CD14-positive monocyte (primary cell): Measurements from ENCODE around the gene FNDC3B. TPM values are rescaled to one million over a fixed set of nuclear protein-coding genes. Genes with fewer than 3 reads are reported as not detected.

Source experiments
- DNase-seq, 3 donors: peaks; one replicate each; pipeline ENCODE4 v3.0.0-alpha.2; 2011 to 2022
- H2AFZ ChIP-seq: 2 replicates; pipeline ENCODE4 v1.6.0; 2012; ENCODE audit warnings: mild to moderate bottlenecking, low read depth, low read length, inconsistent platforms; ENCODE audit not compliant: insufficient read depth, poor library complexity, severe bottlenecking
- H3K27ac ChIP-seq, 2 donors: 1 replicate in 1 of 2; 2 replicates in 1 of 2; pipeline ENCODE4 v1.5.1; 2012 to 2013; ENCODE audit warnings: low read length in 2 of 2, control low read depth in 1 of 2, inconsistent platforms in 1 of 2, low read depth in 1 of 2, mild to moderate bottlenecking in 1 of 2
- H3K27me3 ChIP-seq, 2 donors: one replicate each; pipeline versions ENCODE4 v1.6.0 to v1.6.1; 2011 to 2013; ENCODE audit warnings: low read length in 2 of 2; ENCODE audit not compliant: control insufficient read depth in 2 of 2, insufficient read depth in 2 of 2
- H3K36me3 ChIP-seq, 2 donors: replicated peaks in 1 of 2; 1 replicate in 1 of 2; 2 replicates in 1 of 2; pipeline versions ENCODE4 v1.5.1 to v1.6.1; 2012 to 2013; ENCODE audit warnings: low read length in 2 of 2, control low read depth in 1 of 2, inconsistent platforms in 1 of 2, mild to moderate bottlenecking in 1 of 2; ENCODE audit not compliant: insufficient read depth in 2 of 2, control insufficient read depth in 1 of 2
- H3K4me1 ChIP-seq, 2 donors: 1 replicate in 1 of 2; 2 replicates in 1 of 2; pipeline versions ENCODE4 v1.5.1 to v1.6.1; 2012 to 2013; ENCODE audit warnings: low read length in 2 of 2, control low read depth in 1 of 2, inconsistent platforms in 1 of 2, mild to moderate bottlenecking in 1 of 2, moderate library complexity in 1 of 2; ENCODE audit not compliant: insufficient read depth in 2 of 2, control insufficient read depth in 1 of 2
- H3K4me2 ChIP-seq: replicated peaks from 2 replicates; pipeline ENCODE3; 2012; ENCODE audit warnings: low read length, moderate library complexity, mild to moderate bottlenecking; ENCODE audit not compliant: poor library complexity, severe bottlenecking; ENCODE audit errors: extremely low read depth
- H3K4me3 ChIP-seq, 3 experiments: fragments of 200-600 bp in 1 of 3; sonication (generic) in 1 of 3; replicated peaks in 1 of 3; 1 replicate in 2 of 3; 2 replicates in 1 of 3; pipeline ENCODE4 v1.5.1; 2011 to 2013; ENCODE audit warnings: low read length in 3 of 3, mild to moderate bottlenecking in 3 of 3, control low read depth in 2 of 3, low read depth in 2 of 3, inconsistent platforms in 1 of 3, moderate library complexity in 1 of 3
- H3K79me2 ChIP-seq: 2 replicates; pipeline ENCODE4 v1.6.0; 2012; ENCODE audit warnings: mild to moderate bottlenecking, control low read depth, inconsistent platforms, low read length, moderate library complexity; ENCODE audit not compliant: insufficient read depth
- H3K9ac ChIP-seq: 2 replicates; pipeline ENCODE4 v1.6.0; 2017; ENCODE audit warnings: low read length, mild to moderate bottlenecking; ENCODE audit not compliant: insufficient read depth, poor library complexity, severe bottlenecking
- H3K9me3 ChIP-seq, 2 donors: replicated peaks in 1 of 2; 1 replicate in 1 of 2; 2 replicates in 1 of 2; pipeline versions ENCODE4 v1.5.1 to v1.6.1; 2012 to 2013; ENCODE audit warnings: low read length in 2 of 2, control low read depth in 1 of 2; ENCODE audit not compliant: control insufficient read depth in 1 of 2, insufficient read depth in 1 of 2
- H4K20me1 ChIP-seq: 2 replicates; pipeline ENCODE4 v1.6.0; 2012; ENCODE audit warnings: mild to moderate bottlenecking, low read length, control low read depth, moderate library complexity; ENCODE audit not compliant: insufficient read depth
- H3K27ac Mint-ChIP-seq, 7 donors: one replicate each; pipeline ENCODE4 v1.8.0; 2020; ENCODE audit warnings: mild to moderate bottlenecking in 7 of 7, mixed read lengths in 7 of 7, moderate library complexity in 6 of 7, inconsistent platforms in 2 of 7
- H3K27me3 Mint-ChIP-seq, 3 donors: one replicate each; pipeline ENCODE4 v1.8.0; 2021 to 2022; ENCODE audit warnings: low read depth in 3 of 3, mild to moderate bottlenecking in 3 of 3, mixed read lengths in 3 of 3, moderate library complexity in 3 of 3, inconsistent platforms in 1 of 3
- H3K36me3 Mint-ChIP-seq, 2 donors: one replicate each; pipeline ENCODE4 v1.8.0; 2020; ENCODE audit warnings: mixed read lengths in 2 of 2, inconsistent platforms in 1 of 2, mild to moderate bottlenecking in 1 of 2
- H3K4me1 Mint-ChIP-seq: one replicate; pipeline ENCODE4 v1.8.0; 2020; ENCODE audit warnings: mild to moderate bottlenecking, mixed read lengths
- H3K4me3 Mint-ChIP-seq, 2 donors: one replicate each; pipeline ENCODE4 v1.8.0; 2020; ENCODE audit warnings: mild to moderate bottlenecking in 2 of 2, mixed read lengths in 2 of 2, moderate library complexity in 1 of 2
- H3K9me3 Mint-ChIP-seq, 7 donors: one replicate each; pipeline ENCODE4 v1.8.0; 2020 to 2022; ENCODE audit warnings: mixed read lengths in 7 of 7, mild to moderate bottlenecking in 6 of 7, moderate library complexity in 6 of 7, inconsistent platforms in 2 of 7
- CTCF ChIP-seq: fragments of 200-600 bp; IDR thresholded peaks from one replicate; pipeline ENCODE4 v1.8.0; 2022; ENCODE audit warnings: antibody characterized with exemption, mild to moderate bottlenecking
- WGBS: methylation state at CpG from one replicate; pipeline ENCODE4 v1.1.5; 2013; ENCODE audit warnings: missing lambda C conversion rate; ENCODE audit not compliant: insufficient coverage; 5-methylcytosine and 5-hydroxymethylcytosine counted together
- intact Hi-C, 2 donors: fragments of 100-400 bp; cut with micrococcal nuclease; formaldehyde crosslinking; loops; one replicate each; pipeline versions ENCODE4 v1.15.0 to v1.15.1; 2023
- polyA plus RNA-seq, 3 donors: library from polyadenylated mRNA; depleted of rRNA in 1 of 3; unstranded in 2 of 3; stranded (reverse) in 1 of 3; fragments of 300-500 nt in 2 of 3; fragments of >200 nt in 1 of 3; fragmentation: Illumina TruSeq in 2 of 3; gene quantifications; 1 replicate in 2 of 3; 2 replicates in 1 of 3; pipeline ENCODE4 v1.2.3, GENCODE V29; 2012 to 2021

FNDC3B gene
- polyA plus RNA-seq, 3 donors, result 19.6 to 36.1 (median 25.7) TPM

DNA sequence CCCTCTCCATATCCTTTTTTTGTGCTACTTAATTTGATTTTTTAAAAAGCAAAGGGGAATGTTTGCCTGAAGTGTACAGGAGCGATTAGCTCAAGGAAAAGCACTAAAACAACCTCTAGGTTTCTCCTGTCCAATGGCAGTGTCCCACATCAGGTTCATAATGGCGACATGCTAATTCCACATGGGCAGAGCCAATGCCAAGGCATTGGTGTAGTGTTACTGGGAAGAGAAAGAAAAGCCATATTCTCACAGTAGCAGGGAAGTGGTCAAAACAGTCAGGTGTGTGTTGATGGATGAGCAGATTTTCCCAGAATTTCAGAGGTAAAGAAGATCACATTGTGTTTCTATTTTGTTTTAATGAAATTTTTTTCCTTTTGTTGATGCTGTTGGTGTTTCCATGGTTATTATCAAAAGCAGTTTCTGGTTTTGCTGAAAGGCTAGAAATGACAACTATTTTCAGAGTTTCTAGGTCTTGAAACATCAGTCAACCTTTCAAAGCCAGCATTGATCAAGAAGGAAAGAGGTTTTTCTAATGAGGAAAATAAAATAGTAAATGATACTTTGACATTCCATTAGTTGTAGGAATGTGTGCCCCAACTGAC is 65.2 kb downstream of the FNDC3B start:
- H3K79me2 ChIP-seq, result peaks cover 94% of the 10 kb centered on the region
- intact Hi-C loops, result loop anchor here in 1 of 2 donors (5.0 kb wide), 2 partner anchors 32 to 62 kb away; no protein-coding TSS in a partner anchor
- no peak overlapping the region for H3K4me3 ChIP-seq
- H3K9ac ChIP-seq, result no peak overlapping the region
- Mint-ChIP-seq H3K36me3 (peaks cover 6 to 10% of the 10 kb centered on the region in 2 donors), H3K9me3 (no peaks in the 10 kb centered on the region), H3K27ac (peak overlapping the region in 2 of 7 donors; percentile 21 to 44), H3K4me3 (no peak overlapping the region), H3K4me1 (peaks cover 82% of the 10 kb centered on the region), H3K27me3 (no peaks in the 10 kb centered on the region)
- no peaks in the 10 kb centered on the region for H3K9me3 ChIP-seq
- no peak overlapping the region for H2AFZ ChIP-seq
- H3K4me1 ChIP-seq, result peaks cover 59 to 75% of the 10 kb centered on the region in 2 donors
- no peak for DNase-seq
- WGBS, result 100% methylated on average over 1 of the region's 2 CpGs
- H3K36me3 ChIP-seq, result no peaks in the 10 kb centered on the region
- H3K4me2 ChIP-seq, result no peak overlapping the region
- H4K20me1 ChIP-seq, result peaks cover 79% of the 10 kb centered on the region
- H3K27me3 ChIP-seq, result no peaks in the 10 kb centered on the region
- no peak for TF ChIP-seq CTCF
- no peak overlapping the region for H3K27ac ChIP-seq

DNA sequence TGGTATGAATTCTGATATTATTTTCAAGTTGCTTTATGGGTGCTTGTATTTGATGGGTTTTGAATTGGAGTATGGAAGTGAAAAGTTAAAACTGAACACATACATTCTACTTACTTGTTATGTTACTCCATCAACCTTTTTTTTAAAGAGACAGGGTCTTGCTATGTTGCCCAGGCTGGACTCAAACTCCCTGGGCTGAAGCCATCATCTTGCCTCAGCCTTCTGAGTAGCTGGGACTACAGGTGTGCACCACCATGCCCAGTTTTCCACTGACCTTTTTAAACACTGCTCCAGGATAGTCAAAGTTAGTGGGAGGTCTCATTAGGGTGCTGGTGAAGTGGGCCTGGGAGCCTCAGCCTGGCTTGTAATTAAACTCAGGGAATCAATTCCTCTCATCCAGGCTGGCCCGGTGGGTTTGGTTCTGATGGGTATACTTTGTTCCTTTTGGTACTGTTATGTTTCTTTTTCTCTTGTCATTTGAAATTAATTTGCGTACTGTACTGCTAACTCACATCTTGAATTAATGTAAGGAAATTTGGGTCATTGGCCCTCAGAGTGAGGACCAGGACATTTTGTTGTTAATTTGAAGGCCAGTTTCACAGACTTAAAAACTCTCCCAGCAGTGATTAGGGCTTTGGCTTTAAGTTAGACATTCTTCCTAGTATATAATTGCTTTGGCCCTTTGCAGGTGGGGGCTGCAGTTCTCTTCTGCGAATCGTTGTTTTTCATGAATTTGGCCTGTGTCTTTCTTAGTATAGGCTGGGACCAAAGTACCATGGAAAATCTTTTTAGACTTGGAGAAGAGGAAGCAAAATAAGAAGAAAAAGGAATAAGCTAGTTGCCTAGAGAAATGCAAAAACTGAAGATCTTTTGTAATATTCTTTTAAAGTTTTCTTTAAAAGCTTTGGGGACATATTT is 66.9 kb downstream of the FNDC3B start:
- H3K27ac Mint-ChIP-seq, result peak overlapping the region; percentile 90 to 97 (median 95)
- H3K9ac ChIP-seq, result peak overlapping the region; percentile 41
- H3K79me2 ChIP-seq, result peaks cover 94% of the 10 kb centered on the region
- peak overlapping the region; percentile 51 to 76 for H3K27ac ChIP-seq
- intact Hi-C loops, result loop anchor here in 1 of 2 donors (5.0 kb wide), 2 partner anchors 34 to 64 kb away; no protein-coding TSS in a partner anchor
- no peaks in the 10 kb centered on the region for H3K27me3 ChIP-seq
- H3K4me3 Mint-ChIP-seq, result peak overlapping the region; percentile 71 to 86
- H3K4me1 ChIP-seq, result peaks cover 59 to 74% of the 10 kb centered on the region in 2 donors
- peaks cover 80% of the 10 kb centered on the region for H3K4me1 Mint-ChIP-seq
- peaks cover 79% of the 10 kb centered on the region for H4K20me1 ChIP-seq
- no peak for TF ChIP-seq CTCF
- H3K9me3 ChIP-seq, result no peaks in the 10 kb centered on the region
- H3K9me3 Mint-ChIP-seq, result no peaks in the 10 kb centered on the region
- peak overlapping the region in 1 of 3 experiments; percentile 53 for H3K4me3 ChIP-seq
- H3K4me2 ChIP-seq, result peak overlapping the region; percentile 65
- H3K36me3 ChIP-seq, result no peaks in the 10 kb centered on the region
- peaks cover 0 to 2% (median 0%) of the 10 kb centered on the region in 3 donors for H3K27me3 Mint-ChIP-seq
- peaks cover 11 to 13% of the 10 kb centered on the region in 2 donors for H3K36me3 Mint-ChIP-seq
- DNase-seq, result no peak
- WGBS, result no CpG with 5 or more reads among the region's 4 CpGs
- H2AFZ ChIP-seq, result peak overlapping the region; percentile 31
